GM21619 (cell line): Measurements from ENCODE around the gene TMEM61.

ENCODE experiments used
- ATAC-seq: cut with Tn5 transposase; IDR thresholded peaks from one replicate; pipeline ENCODE4 v1.9.1; 2021; ENCODE audit not compliant: unreplicated experiment

TMEM61 gene

DNA sequence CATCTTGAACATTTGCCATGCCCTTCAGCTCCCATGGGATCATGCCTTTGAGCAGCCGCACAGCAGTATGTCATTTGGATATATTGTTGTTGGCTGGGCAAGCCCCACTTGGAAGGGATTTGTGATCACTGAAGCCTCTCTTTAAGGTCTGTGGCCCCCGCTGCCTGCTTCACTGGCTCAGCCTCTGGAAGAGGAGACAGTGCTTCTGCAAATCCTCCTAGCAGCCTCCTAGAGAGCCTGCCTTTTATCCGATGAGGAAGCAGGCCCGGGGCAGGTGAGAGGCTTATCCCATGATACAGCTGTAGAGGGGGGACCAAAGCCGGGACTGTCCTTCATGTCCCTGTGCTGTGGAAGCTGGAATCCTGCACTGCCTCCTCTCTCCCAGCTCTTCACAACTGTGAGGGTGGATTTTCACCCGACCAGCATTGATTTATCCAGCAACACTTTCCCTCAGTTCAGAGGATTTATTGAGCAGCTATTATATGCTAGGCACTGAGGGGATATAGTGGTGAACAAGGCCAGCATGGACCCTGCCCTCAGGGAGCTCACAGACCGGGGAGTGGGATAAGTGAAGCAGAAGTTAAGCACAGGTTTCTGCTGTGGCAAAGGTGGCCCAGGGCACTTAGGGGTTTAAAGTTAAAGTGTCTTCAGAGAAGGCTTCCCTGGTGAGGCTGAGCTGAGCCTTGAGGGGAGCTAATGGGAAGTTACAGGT lies 3.9 kb downstream of the TMEM61 start:
- ATAC-seq, result no peak

DNA sequence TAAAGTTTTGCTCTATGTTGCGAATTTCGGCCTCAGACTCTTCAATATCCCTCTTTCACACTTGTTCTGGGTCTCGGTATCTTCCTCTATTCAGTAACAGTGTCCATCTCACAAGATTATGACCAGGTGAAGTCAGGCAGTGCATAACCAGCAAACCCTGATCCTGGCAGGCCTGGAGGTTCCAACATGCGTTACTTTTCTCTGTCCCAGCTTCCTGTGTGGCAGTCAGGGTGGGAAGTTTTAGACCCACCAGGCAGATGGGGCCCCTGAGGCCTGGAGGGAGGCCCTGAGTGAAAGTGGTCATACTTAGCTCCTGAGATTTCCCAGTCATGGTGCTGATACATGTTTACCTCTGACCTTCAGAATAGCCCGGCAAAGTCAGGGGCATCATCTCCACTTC lies 5.1 kb downstream of the TMEM61 start:
- no peak for ATAC-seq

DNA sequence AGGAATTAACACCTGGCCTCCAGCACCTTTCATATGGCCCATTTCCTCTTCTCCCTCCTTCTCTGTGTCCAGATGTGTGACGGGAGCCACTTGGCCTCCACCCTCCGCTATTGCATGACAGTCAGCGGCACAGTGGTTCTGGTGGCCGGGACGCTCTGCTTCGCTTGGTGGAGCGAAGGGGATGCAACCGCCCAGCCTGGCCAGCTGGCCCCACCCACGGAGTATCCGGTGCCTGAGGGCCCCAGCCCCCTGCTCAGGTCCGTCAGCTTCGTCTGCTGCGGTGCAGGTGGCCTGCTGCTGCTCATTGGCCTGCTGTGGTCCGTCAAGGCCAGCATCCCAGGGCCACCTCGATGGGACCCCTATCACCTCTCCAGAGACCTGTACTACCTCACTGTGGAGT lies 5.6 kb downstream of the TMEM61 start:
- no peak for ATAC-seq

DNA sequence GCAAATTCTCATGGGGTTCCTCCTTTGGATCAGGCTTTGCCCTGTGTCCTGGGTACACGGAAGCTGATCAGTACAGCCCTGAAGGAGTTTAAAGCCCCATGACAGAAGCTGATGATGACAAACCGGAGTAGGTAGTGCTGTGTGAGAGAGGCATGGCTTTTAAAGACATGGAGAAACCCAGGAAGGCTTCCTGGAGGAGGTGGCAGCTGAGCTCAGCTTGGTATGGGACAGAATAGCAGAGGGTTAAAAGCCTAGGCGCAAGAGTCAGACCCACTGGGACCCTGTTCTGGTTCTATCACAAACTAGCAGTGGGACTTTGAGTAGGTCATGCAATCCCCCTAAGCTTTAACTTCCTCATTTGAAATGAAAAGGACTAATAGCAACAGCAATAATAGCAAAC lies 6.1 kb downstream of the TMEM61 start:
- ATAC-seq, result no peak

DNA sequence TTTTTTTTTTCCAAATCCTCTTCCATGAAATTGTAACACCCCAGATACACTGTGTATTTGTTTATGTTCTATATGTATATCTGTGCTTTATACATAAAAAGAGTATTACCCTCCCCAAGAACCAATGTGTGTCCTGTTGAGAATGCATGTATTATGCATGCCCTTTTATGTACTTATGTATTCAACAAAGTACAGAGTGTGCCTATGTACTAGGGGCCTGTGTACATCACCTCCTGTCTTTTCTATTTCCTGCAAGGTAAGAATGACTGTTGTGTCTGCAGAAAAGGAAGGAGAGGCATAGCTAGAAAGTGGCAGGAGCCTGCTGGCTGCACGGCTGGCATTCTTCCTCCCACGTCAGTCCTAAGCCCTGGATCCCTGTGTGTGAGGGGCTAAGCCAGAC lies 7.0 kb downstream of the TMEM61 start:
- ATAC-seq, result no peak

DNA sequence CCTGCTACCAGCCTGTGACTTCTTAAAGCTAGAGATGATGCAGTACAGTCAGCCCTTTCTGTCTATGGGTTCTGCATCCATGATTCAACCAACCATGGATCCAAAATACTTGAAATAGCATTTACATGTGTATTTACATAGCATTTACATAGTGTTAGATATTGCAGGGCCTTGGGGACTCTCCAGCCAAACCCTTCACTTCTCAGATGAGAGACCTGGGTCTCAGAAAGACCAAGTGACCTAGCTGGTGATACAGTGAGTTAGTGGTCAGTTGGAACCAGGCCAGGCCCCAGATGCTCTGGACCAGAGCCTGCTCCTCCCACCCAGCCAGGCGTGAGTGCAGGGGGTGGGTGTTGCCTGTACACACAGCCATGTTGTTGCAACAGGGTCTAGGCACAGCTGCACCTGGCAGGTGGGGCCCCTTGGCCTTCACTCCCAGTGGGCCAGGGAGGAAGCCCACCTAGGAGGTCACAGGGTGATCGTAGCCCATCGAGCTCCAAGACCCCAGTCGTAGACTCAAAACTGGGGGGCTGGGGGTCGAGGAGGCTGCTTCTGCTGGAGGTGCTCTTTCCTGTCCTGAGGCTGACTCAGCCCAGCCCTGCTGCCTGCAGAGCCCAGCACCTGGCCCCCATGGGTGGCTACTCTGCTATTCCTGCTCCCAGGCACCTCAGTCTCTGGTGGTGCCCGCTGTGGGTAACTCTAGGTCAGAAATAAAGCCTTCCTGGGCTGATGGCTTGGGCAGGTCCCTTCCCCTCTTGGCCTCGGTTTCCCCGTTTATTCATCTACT lies 7.7 kb downstream of the TMEM61 start:
- ATAC-seq, result no peak

DNA sequence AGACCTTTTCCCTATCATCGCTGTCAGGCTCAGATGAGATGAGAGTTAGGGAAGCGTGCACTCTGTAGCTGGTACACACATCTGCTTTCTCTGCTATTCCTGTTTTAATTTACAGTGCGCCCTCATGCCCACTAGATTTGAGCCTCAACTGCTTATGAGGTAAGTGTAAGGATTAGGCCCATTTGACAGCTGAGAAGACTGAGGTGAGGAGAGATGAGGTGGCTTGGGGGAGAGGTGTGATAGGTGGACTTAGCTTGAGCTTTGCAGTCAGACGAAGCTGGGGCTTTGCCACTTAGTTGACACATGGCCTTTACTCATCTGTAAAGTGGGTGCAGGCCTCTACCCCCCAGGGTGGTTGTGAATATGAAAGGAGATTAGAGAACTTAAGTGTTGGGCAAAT lies 8.5 kb downstream of the TMEM61 start:
- ATAC-seq, result no peak

DNA sequence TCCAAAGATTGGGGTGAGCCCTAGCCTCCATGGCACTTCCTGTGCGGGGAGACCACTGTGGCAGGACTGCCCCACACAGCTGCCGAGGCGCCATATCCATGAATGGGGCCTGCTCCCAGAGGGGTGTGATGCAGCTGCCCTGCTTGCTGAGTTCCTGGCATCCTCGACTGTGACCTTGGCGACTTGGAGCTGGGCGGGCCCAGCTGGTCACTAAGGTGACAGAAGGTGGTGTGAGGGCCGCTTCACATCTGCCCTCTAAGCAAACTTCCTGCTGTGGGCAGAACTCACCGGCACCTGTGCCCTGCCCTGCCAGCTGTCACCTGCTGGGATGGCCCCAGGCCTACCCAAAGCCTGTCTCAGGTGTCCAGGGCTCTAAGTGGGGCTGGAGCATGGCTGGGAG lies 9.0 kb downstream of the TMEM61 start:
- ATAC-seq, result no peak

DNA sequence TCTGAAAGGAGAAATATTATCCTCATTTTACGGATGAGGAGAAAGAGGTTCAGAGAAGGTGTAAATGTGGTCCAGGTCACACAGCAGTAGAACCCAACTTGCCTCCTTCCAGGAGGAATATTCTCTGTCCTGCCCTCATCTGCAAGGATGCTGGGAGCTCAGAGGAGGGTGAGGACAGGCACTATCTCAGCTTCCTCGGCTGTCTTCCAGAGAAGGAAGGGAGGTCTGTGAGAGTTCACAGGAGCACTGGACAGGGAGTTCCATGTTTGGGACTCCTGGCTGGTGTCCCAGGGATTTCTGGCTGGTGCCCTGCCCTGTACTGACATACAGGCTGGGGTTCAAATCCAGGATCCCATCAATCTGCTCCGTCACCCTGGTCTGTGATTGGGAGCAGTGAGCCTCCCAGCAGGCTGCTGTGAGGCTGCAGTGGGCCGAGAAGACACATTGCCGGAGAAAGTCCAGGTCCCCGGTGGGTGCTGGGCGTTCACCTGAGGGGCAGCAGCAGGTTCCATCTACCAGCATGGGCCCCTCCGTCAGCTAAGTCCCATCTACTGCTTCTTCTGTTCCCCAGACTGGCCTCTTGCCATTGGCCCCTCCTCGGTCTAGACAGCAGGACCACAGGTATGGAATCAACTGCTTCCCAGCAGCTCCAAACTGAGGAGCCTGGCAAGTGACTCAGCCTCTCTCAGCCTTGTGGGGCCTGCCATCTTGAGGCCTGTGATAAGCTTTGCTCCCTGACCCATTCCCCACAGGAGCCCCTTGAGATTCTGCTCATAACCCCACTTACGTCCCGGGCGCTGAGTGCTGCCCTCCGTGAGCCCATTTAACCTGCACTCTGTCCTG lies 9.8 kb downstream of the TMEM61 start:
- ATAC-seq, result no peak

DNA sequence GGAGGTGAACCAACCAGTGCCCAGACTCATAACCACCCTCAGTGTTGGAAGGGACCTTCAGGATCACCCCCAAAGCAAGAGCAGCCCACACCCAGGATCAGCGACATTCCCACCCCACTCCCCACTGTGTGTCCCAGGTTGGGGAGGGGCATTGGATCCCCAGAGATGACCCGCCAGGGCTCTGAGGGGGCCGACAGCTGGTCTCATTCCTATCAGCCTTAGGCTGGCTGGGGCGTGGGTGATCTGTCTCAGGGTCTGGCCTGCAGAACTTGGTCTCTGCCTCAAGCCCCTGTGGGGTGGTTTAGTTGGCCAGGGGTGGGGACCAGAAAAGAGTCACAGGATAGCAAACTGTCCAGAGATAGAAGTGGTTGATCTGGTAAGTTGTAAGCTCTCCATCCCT lies 10.5 kb downstream of the TMEM61 start:
- no peak for ATAC-seq

DNA sequence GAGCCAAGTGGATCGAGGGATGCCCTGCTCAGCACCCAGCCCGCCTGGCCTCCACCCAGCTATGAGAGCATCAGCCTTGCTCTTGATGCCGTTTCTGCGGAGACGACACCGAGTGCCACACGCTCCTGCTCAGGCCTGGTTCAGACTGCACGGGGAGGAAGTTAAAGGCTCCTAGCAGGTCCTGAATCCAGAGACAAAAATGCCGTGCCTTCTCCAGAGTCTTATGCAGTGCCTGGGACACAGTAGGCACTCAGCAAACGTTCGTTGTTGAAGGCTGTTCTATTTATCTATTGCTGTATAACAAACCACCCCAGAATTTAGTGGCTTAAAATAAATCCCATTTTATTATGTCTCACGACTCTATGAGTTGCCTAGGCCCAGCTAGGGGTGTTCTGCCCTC lies 11.5 kb downstream of the TMEM61 start:
- ATAC-seq, result no peak

DNA sequence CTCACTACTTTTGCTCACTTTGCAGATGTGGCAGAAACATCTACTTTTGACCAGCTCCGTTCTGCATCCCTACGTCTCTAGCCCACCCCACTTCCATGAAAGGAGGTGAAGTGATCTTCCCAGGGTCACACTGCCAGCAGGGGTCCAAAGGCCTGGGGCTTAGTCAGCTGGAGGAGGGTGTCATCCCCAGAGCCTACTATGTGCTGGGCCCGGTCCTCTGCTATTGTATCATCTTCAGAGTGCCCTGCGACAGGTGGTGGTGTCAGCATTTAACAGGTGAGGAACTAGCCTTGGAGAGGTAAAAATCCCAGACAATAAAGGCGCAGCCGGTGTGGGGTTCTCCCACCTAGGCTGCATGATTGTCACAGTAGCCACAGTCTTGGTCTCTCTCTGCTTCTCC lies 12.7 kb downstream of the TMEM61 start:
- ATAC-seq, result no peak

DNA sequence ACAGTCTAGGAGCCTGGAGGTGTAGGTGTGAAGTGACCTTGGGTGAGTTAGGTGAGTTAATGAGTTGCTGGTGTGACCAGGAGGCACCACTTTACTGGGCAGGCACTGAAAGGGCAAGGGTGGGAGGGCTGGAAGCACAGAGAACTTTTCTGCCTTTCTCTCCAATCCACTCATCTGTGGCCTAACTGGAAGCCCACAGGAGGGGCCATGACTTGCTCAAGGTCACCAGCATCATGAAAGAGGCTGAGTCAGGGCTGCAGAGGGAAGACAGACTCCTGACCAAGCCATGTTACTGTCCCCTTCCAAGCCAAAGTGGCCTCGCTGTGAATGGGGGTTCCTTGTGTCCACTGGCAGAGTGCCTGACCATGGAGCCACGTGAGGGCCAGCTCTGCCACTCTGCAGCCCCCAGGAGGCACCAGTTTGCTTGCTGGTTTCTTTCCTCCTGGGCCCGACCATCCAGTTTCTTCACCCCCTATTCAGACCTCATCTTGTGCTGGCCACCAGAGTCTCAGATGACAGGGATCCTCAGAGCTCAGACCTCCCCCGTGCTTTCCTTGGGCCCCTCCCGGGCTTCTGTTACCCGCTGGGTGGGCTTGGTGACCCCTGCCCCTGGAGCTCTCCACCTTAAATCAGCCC lies 14.0 kb downstream of the TMEM61 start:
- no peak for ATAC-seq

DNA sequence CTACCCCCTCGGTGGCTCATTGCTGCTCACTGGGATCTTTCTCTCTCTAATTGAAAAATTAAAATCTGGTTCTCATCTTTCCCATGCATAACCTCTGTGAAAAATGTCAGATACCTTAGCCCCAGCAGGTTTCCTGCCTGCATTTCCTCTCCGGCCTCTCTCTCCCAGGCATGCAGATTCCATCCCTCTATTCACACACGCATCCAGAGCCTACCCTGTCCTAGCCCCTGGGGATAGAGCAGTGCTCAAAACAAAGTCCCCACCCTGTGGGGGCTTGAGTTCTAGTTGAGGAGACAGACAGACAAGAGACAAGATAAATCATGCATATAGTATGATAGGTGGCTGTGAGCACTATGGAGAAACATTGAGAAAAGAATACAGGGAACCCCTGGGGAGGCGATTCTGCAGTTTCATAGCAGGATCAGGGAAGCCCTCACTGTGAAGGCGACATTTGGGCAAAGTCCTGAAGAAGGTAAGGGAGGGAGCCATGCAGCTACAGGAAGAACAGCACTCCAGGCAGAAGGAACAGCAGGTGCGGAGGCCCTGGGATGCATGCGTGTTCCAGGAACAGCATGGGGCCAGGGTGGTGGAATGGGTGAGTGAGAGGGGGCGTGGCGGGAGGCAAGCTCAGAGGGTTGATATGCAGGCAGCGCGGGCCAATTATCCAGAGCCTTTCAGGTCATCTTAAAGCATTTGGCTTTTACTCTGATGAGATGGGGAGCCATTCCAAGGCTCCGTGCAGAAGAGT lies 14.8 kb downstream of the TMEM61 start:
- ATAC-seq, result no peak

DNA sequence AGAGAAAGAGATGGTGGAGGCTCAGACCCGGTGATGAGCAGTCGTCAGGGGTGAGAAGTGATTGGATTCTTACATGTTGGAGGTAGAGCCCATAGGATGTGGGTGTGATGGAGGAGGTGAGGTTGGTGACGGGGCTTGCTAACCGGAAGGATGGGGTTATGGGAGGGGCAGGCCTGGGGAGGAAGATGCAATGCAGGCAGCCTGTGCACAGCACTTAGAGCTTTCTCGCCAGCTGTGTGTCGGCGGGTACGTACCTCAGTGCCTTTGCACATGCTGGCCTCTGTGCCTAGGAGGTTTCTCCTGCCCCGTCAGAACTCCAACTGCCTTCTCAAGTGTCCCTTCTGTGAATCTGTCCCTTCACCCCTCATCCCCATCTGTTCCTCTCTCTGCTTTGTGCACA lies 15.4 kb downstream of the TMEM61 start:
- no peak for ATAC-seq

DNA sequence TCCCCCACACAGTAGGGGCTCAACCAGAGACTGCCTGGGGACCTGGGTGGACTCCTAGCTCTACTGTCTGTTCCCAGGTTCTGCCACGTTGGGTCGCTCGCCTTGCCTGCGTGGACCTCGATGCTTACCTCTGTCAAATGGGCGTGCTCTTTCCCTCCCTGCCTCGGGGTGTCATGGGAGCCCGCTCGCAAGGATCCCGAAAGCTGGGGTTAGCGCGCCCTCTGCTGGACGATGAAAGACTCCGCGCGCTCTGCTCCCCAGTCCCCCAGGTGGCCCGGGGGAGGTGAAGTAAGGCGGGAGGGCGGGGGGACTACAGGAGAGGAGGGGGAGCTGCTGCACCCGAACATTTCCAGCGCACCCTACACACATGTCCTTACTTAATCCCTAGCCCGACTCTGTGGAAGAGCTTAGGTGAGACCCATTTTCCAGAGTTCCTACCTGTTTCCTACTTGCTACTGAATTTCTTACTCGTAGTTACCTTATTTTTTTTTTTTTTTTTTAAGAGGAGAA lies 16.0 kb downstream of the TMEM61 start:
- ATAC-seq, result no peak

DNA sequence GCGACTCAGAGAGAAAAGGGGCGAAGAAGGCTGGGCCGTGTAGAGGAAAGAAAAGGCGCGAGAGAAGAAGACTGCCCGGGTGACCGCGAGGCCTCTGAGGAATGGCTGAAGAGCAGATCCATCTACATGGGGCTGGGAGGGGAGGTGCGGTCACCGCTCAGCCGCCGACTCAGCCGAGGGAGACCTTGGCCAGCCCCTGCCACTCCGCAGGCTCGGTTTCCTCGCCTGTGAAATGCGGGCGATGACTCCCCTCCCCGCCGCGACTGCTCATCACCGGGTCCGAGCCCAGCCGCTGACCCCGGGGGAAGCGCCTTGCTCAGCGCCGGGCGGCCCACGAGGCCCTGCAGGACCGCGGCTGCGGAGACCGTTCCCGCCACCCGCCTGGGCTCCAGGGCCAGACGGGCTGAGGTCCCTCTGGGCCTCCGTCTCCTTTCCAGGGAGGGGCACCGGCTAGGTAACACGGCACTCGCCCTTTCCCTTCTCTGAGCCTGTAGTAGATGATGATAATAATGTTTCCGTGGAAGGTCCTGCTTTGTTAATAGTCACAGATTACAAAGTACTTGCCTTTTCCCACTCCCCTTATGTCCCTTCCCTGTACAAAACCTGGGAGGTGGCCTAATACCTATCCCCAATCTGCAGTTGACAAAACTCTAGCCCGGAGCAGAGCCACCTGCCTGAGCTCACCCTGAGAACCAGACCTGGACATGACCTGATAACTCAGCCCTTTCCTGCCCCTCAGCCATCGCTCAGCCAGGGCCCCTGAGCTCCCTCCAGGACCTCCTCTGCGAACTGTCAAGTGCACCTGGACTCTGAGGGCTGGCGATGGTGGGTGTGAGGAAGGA lies 16.7 kb downstream of the TMEM61 start:
- no peak for ATAC-seq

DNA sequence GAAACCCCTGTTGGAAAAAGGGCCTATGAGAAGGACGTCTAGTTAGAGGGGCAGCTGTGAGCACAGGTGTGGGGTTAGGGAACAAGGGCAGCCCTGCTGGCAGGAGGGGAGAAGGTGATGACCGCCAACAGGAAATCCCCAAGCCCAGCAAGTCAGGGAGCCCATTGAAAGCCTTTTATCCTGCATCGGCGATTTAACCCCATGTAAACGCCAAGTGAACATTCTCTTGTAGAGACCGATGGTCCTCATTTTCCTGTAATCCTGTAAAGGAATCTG lies 17.2 kb downstream of the TMEM61 start:
- ATAC-seq, result no peak

DNA sequence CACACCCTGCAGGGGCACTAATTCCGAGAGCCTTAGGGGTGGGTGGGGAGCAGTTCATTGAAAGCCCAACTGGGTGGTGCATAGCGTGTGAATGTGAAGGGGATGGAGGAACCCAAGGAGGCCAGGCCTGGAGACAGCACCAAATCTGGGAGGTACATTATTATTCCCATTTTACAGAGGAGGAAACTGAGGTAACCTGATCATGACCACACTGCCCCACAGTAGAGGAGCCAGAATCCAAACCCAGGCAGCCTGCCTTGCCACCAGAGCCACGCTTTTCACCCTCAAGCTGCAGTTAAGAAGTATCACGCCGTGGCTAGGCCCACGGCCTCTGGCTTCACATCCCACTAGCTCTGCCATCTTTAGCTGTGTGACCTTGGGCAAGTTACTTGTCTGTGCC lies 17.7 kb downstream of the TMEM61 start:
- ATAC-seq, result no peak

DNA sequence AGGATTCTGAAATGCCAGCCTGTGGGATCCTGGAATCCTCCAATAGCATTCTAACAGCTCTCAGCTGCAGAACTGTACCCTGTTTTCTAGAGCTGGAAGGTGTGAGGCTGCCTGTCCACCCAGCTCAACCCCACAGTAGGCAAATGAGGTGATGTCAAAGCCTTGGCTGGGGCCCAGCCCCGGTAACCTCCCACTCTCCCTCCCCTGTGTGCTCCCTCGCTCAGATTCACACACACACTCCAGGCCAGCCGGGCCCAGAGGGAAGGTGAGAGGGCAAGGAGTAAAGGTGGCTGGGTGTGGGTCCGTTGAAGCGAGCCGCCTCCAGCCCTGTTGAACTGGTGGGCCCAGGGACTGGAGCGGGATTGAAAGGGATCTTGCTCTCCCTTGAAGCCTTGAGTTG lies 18.2 kb downstream of the TMEM61 start, which contains the start of gene BSND:
Gene BSND (plus strand): TSS at position 257 of the 400 bp plus-strand sequence. CDS start 254 bp downstream, outside the sequence.
- ATAC-seq, result no peak
